H9 (cell line): ENCODE results near the gene LRRC70. TPM values are rescaled to one million over a fixed set of nuclear protein-coding genes. Genes with fewer than 3 reads are reported as not detected.

Source experiments
- DNase-seq: peaks from one replicate; pipeline ENCODE4 v3.0.0-alpha.2; 2017
- H2AFZ ChIP-seq: one replicate; pipeline ENCODE4 v1.6.1; 2013; ENCODE audit warnings: mild to moderate bottlenecking, low read length, control low read depth, moderate library complexity
- H2AK5ac ChIP-seq: 2 replicates; pipeline ENCODE4 v1.6.1; 2013; ENCODE audit warnings: low read length, control low read depth, mixed read lengths; ENCODE audit not compliant: insufficient read length
- H2BK120ac ChIP-seq: one replicate; pipeline ENCODE4 v1.6.1; 2013; ENCODE audit warnings: low read depth, mild to moderate bottlenecking, low read length, control low read depth, inconsistent platforms; ENCODE audit not compliant: poor library complexity, severe bottlenecking
- H2BK12ac ChIP-seq: 2 replicates; pipeline ENCODE4 v1.6.1; 2013; ENCODE audit warnings: low read length, control low read depth, mixed read lengths, low read depth; ENCODE audit not compliant: insufficient read length
- H2BK15ac ChIP-seq: 2 replicates; pipeline ENCODE4 v1.6.1; 2013; ENCODE audit warnings: low read depth, low read length, control low read depth
- H2BK20ac ChIP-seq: one replicate; pipeline ENCODE4 v1.6.1; 2013; ENCODE audit warnings: low read depth, mild to moderate bottlenecking, low read length, control low read depth, inconsistent platforms; ENCODE audit not compliant: poor library complexity, severe bottlenecking
- H2BK5ac ChIP-seq: 2 replicates; pipeline ENCODE4 v1.6.1; 2013; ENCODE audit warnings: low read length, control low read depth, mixed read lengths; ENCODE audit not compliant: insufficient read length
- H3K14ac ChIP-seq: 2 replicates; pipeline ENCODE4 v1.6.1; 2013; ENCODE audit warnings: low read length, control low read depth; ENCODE audit not compliant: insufficient read depth
- H3K18ac ChIP-seq: 2 replicates; pipeline ENCODE4 v1.6.1; 2013; ENCODE audit warnings: low read depth, mild to moderate bottlenecking, mixed read lengths, low read length, control low read depth; ENCODE audit not compliant: insufficient read length
- H3K23ac ChIP-seq: 2 replicates; pipeline ENCODE4 v1.6.1; 2013; ENCODE audit warnings: low read length, control low read depth, mixed read lengths, low read depth; ENCODE audit not compliant: insufficient read length
- H3K23me2 ChIP-seq: 2 replicates; pipeline ENCODE4 v1.6.1; 2013; ENCODE audit warnings: low read depth, mild to moderate bottlenecking, mixed read lengths, low read length, control low read depth; ENCODE audit not compliant: insufficient read length, poor library complexity, severe bottlenecking
- H3K27ac ChIP-seq: 2 replicates; pipeline ENCODE4 v1.5.1; 2013; ENCODE audit warnings: low read length, control low read depth, mixed read lengths, low read depth; ENCODE audit not compliant: insufficient read length
- H3K27me3 ChIP-seq: 2 replicates; pipeline ENCODE4 v1.6.1; 2013; ENCODE audit warnings: low read length, control low read depth, inconsistent platforms; ENCODE audit not compliant: insufficient read depth
- H3K4ac ChIP-seq: 2 replicates; pipeline ENCODE4 v1.6.1; 2013; ENCODE audit warnings: low read depth, mild to moderate bottlenecking, control low read depth, inconsistent platforms, low read length, moderate library complexity
- H3K4me1 ChIP-seq: 2 replicates; pipeline ENCODE4 v1.6.1; 2013; ENCODE audit warnings: low read length, control low read depth, inconsistent platforms; ENCODE audit not compliant: insufficient read depth
- H3K4me2 ChIP-seq: 2 replicates; pipeline ENCODE4 v1.6.1; 2013; ENCODE audit warnings: low read length, control low read depth, mixed read lengths; ENCODE audit not compliant: insufficient read length, insufficient read depth
- H3K56ac ChIP-seq: 2 replicates; pipeline ENCODE4 v1.6.1; 2013; ENCODE audit warnings: low read depth, mild to moderate bottlenecking, mixed read lengths, low read length, control low read depth; ENCODE audit not compliant: insufficient read length
- H3K79me1 ChIP-seq: 2 replicates; pipeline ENCODE4 v1.6.1; 2013; ENCODE audit warnings: low read depth, mild to moderate bottlenecking, moderate library complexity, low read length, control low read depth, inconsistent platforms; ENCODE audit not compliant: insufficient read depth, poor library complexity, severe bottlenecking
- H3K79me2 ChIP-seq: 2 replicates; pipeline ENCODE4 v1.6.1; 2013; ENCODE audit warnings: low read length, control low read depth, inconsistent platforms; ENCODE audit not compliant: insufficient read depth
- H3K9ac ChIP-seq: 2 replicates; pipeline ENCODE4 v1.6.1; 2013; ENCODE audit warnings: low read length, control low read depth, mixed read lengths; ENCODE audit not compliant: insufficient read length; ENCODE audit errors: extremely low read depth
- H3K9me3 ChIP-seq: one replicate; pipeline ENCODE4 v1.6.1; 2013; ENCODE audit warnings: low read depth, low read length, inconsistent platforms; ENCODE audit not compliant: control insufficient read depth
- H3T11ph ChIP-seq: one replicate; pipeline ENCODE4 v1.6.1; 2013; ENCODE audit warnings: mild to moderate bottlenecking, low read length, control low read depth, inconsistent platforms
- H4K20me1 ChIP-seq: one replicate; pipeline ENCODE4 v1.6.1; 2013; ENCODE audit not compliant: control insufficient read depth, insufficient read length, insufficient read depth
- H4K5ac ChIP-seq: 2 replicates; pipeline ENCODE4 v1.6.1; 2013; ENCODE audit warnings: low read depth, mild to moderate bottlenecking, mixed read lengths, low read length, control low read depth; ENCODE audit not compliant: insufficient read length
- H4K8ac ChIP-seq: replicated peaks from 2 replicates; pipeline ENCODE4 v1.6.1; 2013; ENCODE audit warnings: low read length, control low read depth, mixed read lengths, low read depth; ENCODE audit not compliant: insufficient read length
- H4K91ac ChIP-seq: 2 replicates; pipeline ENCODE4 v1.6.1; 2013; ENCODE audit warnings: low read depth, mild to moderate bottlenecking, moderate library complexity, mixed read lengths, low read length, control low read depth; ENCODE audit not compliant: insufficient read length
- H3K27ac Mint-ChIP-seq, 3 experiments: 2 replicates in 2 of 3; 3 replicates in 1 of 3; pipeline ENCODE4 v1.8.0; 2020 to 2021; ENCODE audit warnings: mixed read lengths in 3 of 3, mild to moderate bottlenecking in 1 of 3, moderate library complexity in 1 of 3
- H3K27me3 Mint-ChIP-seq: 2 replicates; pipeline ENCODE4 v1.8.0; 2021; ENCODE audit warnings: low read depth, mild to moderate bottlenecking, moderate library complexity, mixed read lengths
- H3K36me3 Mint-ChIP-seq, 3 experiments: 2 replicates in 2 of 3; 3 replicates in 1 of 3; pipeline ENCODE4 v1.8.0; 2020 to 2021; ENCODE audit warnings: low read depth in 3 of 3, mixed read lengths in 3 of 3; ENCODE audit not compliant: insufficient read depth in 1 of 3
- H3K4me1 Mint-ChIP-seq, 2 experiments: 2 replicates each; pipeline ENCODE4 v1.8.0; 2020; ENCODE audit warnings: mixed read lengths in 2 of 2
- H3K4me3 Mint-ChIP-seq, 2 experiments: 2 replicates in 1 of 2; 3 replicates in 1 of 2; pipeline ENCODE4 v1.8.0; 2020 to 2021; ENCODE audit warnings: mild to moderate bottlenecking in 2 of 2, mixed read lengths in 2 of 2, moderate library complexity in 1 of 2
- H3K9me3 Mint-ChIP-seq, 2 experiments: 2 replicates in 1 of 2; 3 replicates in 1 of 2; pipeline ENCODE4 v1.8.0; 2020; ENCODE audit warnings: mild to moderate bottlenecking in 2 of 2, mixed read lengths in 2 of 2, moderate library complexity in 1 of 2
- WGBS: extraction: QIAGEN DNeasy Blood & Tissue Kit; methylation state at CpG from one replicate; pipeline ENCODE4 v1.1.7; 2013; ENCODE audit warnings: missing lambda C conversion rate, low lambda C conversion rate, mixed read lengths; ENCODE audit not compliant: insufficient read length; ENCODE audit errors: extremely low coverage; 5-methylcytosine and 5-hydroxymethylcytosine counted together
- total RNA-seq: library from RNA; stranded (reverse); gene quantifications from 2 replicates; pipeline ENCODE4 v1.2.1, GENCODE V29; 2021
- TF ChIP-seq, protein P1 (sequence below): fragments of 200-600 bp; sonication (generic); conservative IDR thresholded peaks from 3 replicates; pipeline ENCODE4 v1.8.0; 2021; ENCODE audit warnings: antibody characterized with exemption, mild to moderate bottlenecking

The LRRC70 gene
- total RNA-seq, 1 experiment from 2014 or later, result 1.1 TPM

DNA sequence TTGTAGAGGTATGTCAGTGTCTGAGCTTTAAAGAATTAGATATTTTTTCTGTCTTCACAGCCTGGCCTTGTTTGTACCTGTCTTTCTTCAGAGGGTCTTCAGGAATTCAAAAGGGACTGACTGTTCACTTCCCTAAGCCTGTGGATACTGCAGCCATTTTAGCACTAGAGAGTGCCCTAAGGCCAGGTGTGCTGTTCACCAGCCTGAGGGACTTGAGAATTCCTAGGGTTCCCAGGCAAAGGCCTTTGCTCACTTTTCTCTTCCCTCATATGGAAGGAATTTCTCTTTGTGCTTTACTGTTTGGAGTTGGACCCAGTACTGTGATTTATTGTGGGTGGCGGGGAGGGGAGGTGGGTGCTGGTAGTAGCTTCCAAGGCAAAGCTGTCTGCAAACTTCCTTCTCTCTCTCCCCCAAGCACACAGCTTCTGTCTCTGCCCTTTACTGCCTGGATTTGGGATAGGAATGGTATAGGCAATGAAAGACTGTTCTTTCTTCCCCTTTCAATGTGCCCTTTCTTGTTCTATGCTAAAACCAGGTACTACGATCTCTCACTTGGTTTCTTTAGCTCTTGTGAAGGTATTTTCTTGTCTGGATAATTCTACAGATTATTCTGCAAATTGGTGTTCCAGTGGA is 9.7 kb upstream of the LRRC70 start:
- H3K79me1 ChIP-seq, result no peaks in the 10 kb centered on the region
- H3K4ac ChIP-seq, result no peak overlapping the region
- H3K27ac Mint-ChIP-seq, result peak overlapping the region; percentile 50 to 69 (median 54); a peak in 6 of 7 replicates
- no peak overlapping the region for H3T11ph ChIP-seq
- H4K91ac ChIP-seq, result no peak overlapping the region
- 0 out of 2 replicates have a peak overlapping the region, but pooled peaks have one; percentile 52 for H2BK15ac ChIP-seq
- peaks cover 32 to 39% (median 37%) of the 10 kb centered on the region in 3 experiments for H3K36me3 Mint-ChIP-seq
- no peaks in the 10 kb centered on the region; the same call in 1 of the 2 replicates for H3K4me1 ChIP-seq
- H2AK5ac ChIP-seq, result no peak overlapping the region
- H3K56ac ChIP-seq, result no peak overlapping the region
- no peaks in the 10 kb centered on the region for H3K27me3 ChIP-seq
- H3K9me3 ChIP-seq, result no peaks in the 10 kb centered on the region
- H3K4me1 Mint-ChIP-seq, result peaks cover 15% of the 10 kb centered on the region in 2 experiments
- H3K4me3 Mint-ChIP-seq, result no peak overlapping the region
- no peak overlapping the region for H3K4me2 ChIP-seq
- H3K9me3 Mint-ChIP-seq, result peaks cover 18 to 21% of the 10 kb centered on the region in 2 experiments
- H3K79me2 ChIP-seq, result no peaks in the 10 kb centered on the region
- H3K18ac ChIP-seq, result no peak overlapping the region
- peak; percentile 50 for DNase-seq
- WGBS, result no CpG with 5 or more reads among the region's 2 CpGs
- TF ChIP-seq, protein P1, sequence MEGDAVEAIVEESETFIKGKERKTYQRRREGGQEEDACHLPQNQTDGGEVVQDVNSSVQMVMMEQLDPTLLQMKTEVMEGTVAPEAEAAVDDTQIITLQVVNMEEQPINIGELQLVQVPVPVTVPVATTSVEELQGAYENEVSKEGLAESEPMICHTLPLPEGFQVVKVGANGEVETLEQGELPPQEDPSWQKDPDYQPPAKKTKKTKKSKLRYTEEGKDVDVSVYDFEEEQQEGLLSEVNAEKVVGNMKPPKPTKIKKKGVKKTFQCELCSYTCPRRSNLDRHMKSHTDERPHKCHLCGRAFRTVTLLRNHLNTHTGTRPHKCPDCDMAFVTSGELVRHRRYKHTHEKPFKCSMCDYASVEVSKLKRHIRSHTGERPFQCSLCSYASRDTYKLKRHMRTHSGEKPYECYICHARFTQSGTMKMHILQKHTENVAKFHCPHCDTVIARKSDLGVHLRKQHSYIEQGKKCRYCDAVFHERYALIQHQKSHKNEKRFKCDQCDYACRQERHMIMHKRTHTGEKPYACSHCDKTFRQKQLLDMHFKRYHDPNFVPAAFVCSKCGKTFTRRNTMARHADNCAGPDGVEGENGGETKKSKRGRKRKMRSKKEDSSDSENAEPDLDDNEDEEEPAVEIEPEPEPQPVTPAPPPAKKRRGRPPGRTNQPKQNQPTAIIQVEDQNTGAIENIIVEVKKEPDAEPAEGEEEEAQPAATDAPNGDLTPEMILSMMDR, result no peak
- no peak overlapping the region for H4K8ac ChIP-seq
- no peak overlapping the region for H3K14ac ChIP-seq
- H2AFZ ChIP-seq, result no peak overlapping the region
- no peak overlapping the region for H3K23ac ChIP-seq
- peak overlapping the region; percentile 43 for H3K9ac ChIP-seq
- no peak overlapping the region for H2BK12ac ChIP-seq
- peak overlapping the region; percentile 34 for H3K27ac ChIP-seq
- no peak overlapping the region for H2BK20ac ChIP-seq
- peak overlapping the region; percentile 69 for H2BK5ac ChIP-seq
- no peaks in the 10 kb centered on the region for H3K27me3 Mint-ChIP-seq
- H4K20me1 ChIP-seq, result no peaks in the 10 kb centered on the region
- no peak overlapping the region for H4K5ac ChIP-seq
- no peak overlapping the region for H2BK120ac ChIP-seq
- no peaks in the 10 kb centered on the region for H3K23me2 ChIP-seq
